ENCODE data around the gene AIF1.

- no peak for TF ChIP-seq EZH2 (IDR thresholded peaks at IDR 0.05; ENCODE audit: low read length, missing control alignments)
- TF ChIP-seq CTCF (conservative IDR thresholded peaks at IDR 0.05 in 1 of 2, IDR thresholded peaks at IDR 0.05 in 1 of 2; ENCODE audit: low read depth in 1 of 2, low read length in 2 of 2), result no peak
Observed at GRCh38 chr6:31621991-31622390, 7.0 kb downstream of the AIF1 start.

All from fibroblast of lung (primary cell).